Fibroblast of lung (primary cell): ENCODE data around the gene C11orf42. TPM values are rescaled to one million over a fixed set of nuclear protein-coding genes. Genes with fewer than 3 reads are reported as not detected.

ENCODE experiments used
- DNase-seq, 2 donors: peaks; one replicate each; pipeline versions ENCODE4 v3.0.0 to v3.0.0-alpha.2; 2010; ENCODE audit warnings: low read depth in 2 of 2
- H2AFZ ChIP-seq: 2 replicates; pipeline ENCODE4 v1.5.1; 2012; ENCODE audit warnings: low read length, control low read depth, inconsistent platforms
- H3K27ac ChIP-seq: 2 replicates; pipeline ENCODE4 v1.5.1; 2011; ENCODE audit warnings: low read length, control low read depth; ENCODE audit not compliant: insufficient read depth
- H3K27me3 ChIP-seq: 2 replicates; pipeline ENCODE4 v1.5.1; 2011; ENCODE audit warnings: mild to moderate bottlenecking, low read length; ENCODE audit not compliant: control insufficient read depth, insufficient read depth
- H3K36me3 ChIP-seq: 2 replicates; pipeline ENCODE4 v1.5.1; 2011; ENCODE audit warnings: low read length; ENCODE audit not compliant: control insufficient read depth, insufficient read depth
- H3K4me1 ChIP-seq: 2 replicates; pipeline ENCODE4 v1.5.1; 2011; ENCODE audit warnings: low read length; ENCODE audit not compliant: control insufficient read depth, insufficient read depth; ENCODE audit errors: extremely low read depth
- H3K4me2 ChIP-seq: 2 replicates; pipeline ENCODE4 v1.5.1; 2011; ENCODE audit warnings: low read length, control low read depth; ENCODE audit not compliant: insufficient read depth; ENCODE audit errors: extremely low read depth
- H3K4me3 ChIP-seq, 4 experiments: fragments of 200-600 bp in 1 of 4; sonication (generic) in 1 of 4; replicated peaks in 1 of 4; 2 replicates each; pipeline ENCODE4 v1.5.1; 2011 to 2016; ENCODE audit warnings: low read length in 4 of 4, low read depth in 3 of 4, mild to moderate bottlenecking in 3 of 4, control low read depth in 2 of 4, inconsistent platforms in 1 of 4, mixed read lengths in 1 of 4; ENCODE audit not compliant: insufficient read depth in 1 of 4; ENCODE audit errors: control extremely low read depth in 1 of 4
- H3K79me2 ChIP-seq: 2 replicates; pipeline ENCODE4 v1.5.1; 2012; ENCODE audit warnings: mild to moderate bottlenecking, low read length, inconsistent platforms; ENCODE audit not compliant: control insufficient read depth, insufficient read depth
- H3K9ac ChIP-seq: 2 replicates; pipeline ENCODE4 v1.5.1; 2011; ENCODE audit warnings: mild to moderate bottlenecking, low read length, control low read depth; ENCODE audit not compliant: insufficient read depth
- H3K9me3 ChIP-seq: 2 replicates; pipeline ENCODE4 v1.5.1; 2012; ENCODE audit warnings: low read depth, low read length; ENCODE audit not compliant: control insufficient read depth, insufficient read depth
- H4K20me1 ChIP-seq: 2 replicates; pipeline ENCODE4 v1.5.1; 2011; ENCODE audit warnings: low read length; ENCODE audit not compliant: control insufficient read depth, insufficient read depth; ENCODE audit errors: extremely low read depth
- CTCF ChIP-seq, 2 donors: IDR thresholded peaks in 1 of 2; conservative IDR thresholded peaks in 1 of 2; 1 replicate in 1 of 2; 2 replicates in 1 of 2; pipeline ENCODE4 v1.5.1; 2011 to 2012; ENCODE audit warnings: low read length in 2 of 2, control low read depth in 1 of 2, inconsistent platforms in 1 of 2, low read depth in 1 of 2, mild to moderate bottlenecking in 1 of 2
- EZH2 ChIP-seq: IDR thresholded peaks from 2 replicates; pipeline ENCODE4 v1.5.1; 2012; ENCODE audit warnings: low read length, control low read depth, mild to moderate bottlenecking; ENCODE audit errors: missing control alignments
- polyA plus RNA-seq, 2 donors: library from polyadenylated mRNA; depleted of rRNA in 1 of 2; stranded (reverse) in 1 of 2; unstranded in 1 of 2; fragments of >200 nt; gene quantifications; 2 replicates each; pipeline ENCODE4 v1.2.1, GENCODE V29; 2011 to 2012; ENCODE audit warnings: missing spikeins in 1 of 2
- total RNA-seq: library from RNA; depleted of rRNA; stranded (reverse); fragments of >200 nt; gene quantifications from 2 replicates; pipeline ENCODE4 v1.2.1, GENCODE V29; 2014

C11orf42 gene
- total and polyA plus RNA-seq, 2 donors (not counting 1 experiment from before 2014, with no cell fraction given), result not detected

- Histone ChIP-seq H3K27ac (no peak overlapping the region), H3K4me2 (no peak overlapping the region), H3K79me2 (no peaks in the 10 kb centered on the region), H3K9ac (no peak overlapping the region), H3K9me3 (no peaks in the 10 kb centered on the region), H3K36me3 (no peaks in the 10 kb centered on the region), H2AFZ (no peak overlapping the region), H4K20me1 (no peaks in the 10 kb centered on the region), H3K4me1 (no peaks in the 10 kb centered on the region), H3K27me3 (peaks cover 9% of the 10 kb centered on the region), H3K4me3 (no peak overlapping the region)
- DNase-seq, result no peak
- TF ChIP-seq EZH2 (no peak), CTCF (conservative IDR thresholded peaks at IDR 0.05 in 1 of 2, IDR thresholded peaks at IDR 0.05 in 1 of 2; ENCODE audit: low read depth in 1 of 2, low read length in 2 of 2) (no peak)
Observed at GRCh38 chr11:6253197-6253596, 47.8 kb downstream of the C11orf42 start.

GRCh38 chr11:6258141-6258540 is 52.8 kb downstream of the C11orf42 start:
- DNase-seq, result no peak
- H3K9ac ChIP-seq, result no peak overlapping the region
- H3K4me2 ChIP-seq, result no peak overlapping the region
- no peaks in the 10 kb centered on the region for H3K36me3 ChIP-seq
- no peaks in the 10 kb centered on the region for H4K20me1 ChIP-seq
- TF ChIP-seq CTCF (conservative IDR thresholded peaks at IDR 0.05 in 1 of 2, IDR thresholded peaks at IDR 0.05 in 1 of 2; ENCODE audit: low read depth in 1 of 2, low read length in 2 of 2) (no peak), EZH2 (peak; percentile 10)
- H3K79me2 ChIP-seq, result no peaks in the 10 kb centered on the region
- no peak overlapping the region for H3K4me3 ChIP-seq
- no peak overlapping the region for H2AFZ ChIP-seq
- H3K27me3 ChIP-seq, result peaks cover 36% of the 10 kb centered on the region
- H3K27ac ChIP-seq, result no peak overlapping the region
- no peaks in the 10 kb centered on the region for H3K9me3 ChIP-seq
- no peaks in the 10 kb centered on the region for H3K4me1 ChIP-seq

- Histone ChIP-seq H3K27ac (no peak overlapping the region), H3K79me2 (no peaks in the 10 kb centered on the region), H3K27me3 (peaks cover 36% of the 10 kb centered on the region), H4K20me1 (no peaks in the 10 kb centered on the region), H3K9ac (no peak overlapping the region), H3K36me3 (no peaks in the 10 kb centered on the region), H3K9me3 (no peaks in the 10 kb centered on the region), H3K4me2 (no peak overlapping the region), H2AFZ (no peak overlapping the region), H3K4me1 (no peaks in the 10 kb centered on the region), H3K4me3 (peak overlapping the region in 2 of 4 experiments; percentile 14 to 34)
- peak in 1 of 2 donors; percentile 9 for DNase-seq
- TF ChIP-seq EZH2 (peak; percentile 81), CTCF (conservative IDR thresholded peaks at IDR 0.05 in 1 of 2, IDR thresholded peaks at IDR 0.05 in 1 of 2; ENCODE audit: low read depth in 1 of 2, low read length in 2 of 2) (no peak)
Observed at GRCh38 chr11:6258571-6259081, 53.3 kb downstream of the C11orf42 start.
